Inflammatory macrophage (primary cell): ENCODE measurements around the gene SIT1.

Experiments
- DNase-seq, 2 donors: peaks; one replicate each; pipeline ENCODE4 v3.0.0-alpha.2; 2020 to 2022

SIT1 gene

DNA sequence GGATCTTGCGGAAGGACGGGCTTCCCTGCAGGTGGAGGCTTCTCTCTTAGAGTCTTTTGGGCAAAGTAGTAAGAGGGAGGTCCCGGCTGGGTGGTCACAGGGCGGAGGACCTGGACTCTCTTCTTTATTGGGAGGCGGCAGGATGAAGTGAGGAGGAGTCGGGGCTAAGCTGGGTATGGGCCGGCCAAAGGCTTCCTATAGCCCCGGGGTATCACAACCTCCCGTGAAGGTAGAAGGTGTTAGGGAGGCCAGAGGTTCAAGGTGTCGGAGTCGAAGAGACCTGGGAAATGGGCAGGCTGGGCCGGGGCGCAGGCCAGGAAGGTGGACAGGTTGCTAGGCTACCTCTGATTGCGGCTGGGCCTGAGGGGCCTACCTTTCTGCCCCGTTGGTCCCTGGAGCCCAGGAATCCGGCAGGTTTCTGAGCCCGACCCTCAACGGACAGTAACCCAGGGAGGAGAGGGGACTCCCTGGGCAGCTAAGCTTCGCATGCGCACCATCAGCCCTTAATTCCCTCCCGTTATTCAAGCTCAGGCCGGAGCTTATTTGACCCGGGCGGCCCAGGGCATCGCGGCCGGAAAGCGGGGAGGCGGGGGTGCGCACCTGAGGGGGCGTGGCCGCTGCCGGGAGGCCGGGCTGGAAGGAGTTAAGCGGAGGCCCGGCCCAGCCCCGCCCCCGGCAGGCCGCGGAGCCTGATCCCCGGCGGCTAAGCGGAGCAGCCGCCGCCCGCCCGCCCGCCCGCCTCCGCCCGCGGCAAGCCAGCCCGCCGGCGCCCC lies 46.0 kb downstream of the SIT1 start, which contains the start of gene TESK1:
Gene TESK1, plus strand, starts transcription at position 685 of the 773 bp plus-strand sequence. CDS start 358 bp downstream, outside the sequence.
- DNase-seq = peak; percentile 31 to 69

DNA sequence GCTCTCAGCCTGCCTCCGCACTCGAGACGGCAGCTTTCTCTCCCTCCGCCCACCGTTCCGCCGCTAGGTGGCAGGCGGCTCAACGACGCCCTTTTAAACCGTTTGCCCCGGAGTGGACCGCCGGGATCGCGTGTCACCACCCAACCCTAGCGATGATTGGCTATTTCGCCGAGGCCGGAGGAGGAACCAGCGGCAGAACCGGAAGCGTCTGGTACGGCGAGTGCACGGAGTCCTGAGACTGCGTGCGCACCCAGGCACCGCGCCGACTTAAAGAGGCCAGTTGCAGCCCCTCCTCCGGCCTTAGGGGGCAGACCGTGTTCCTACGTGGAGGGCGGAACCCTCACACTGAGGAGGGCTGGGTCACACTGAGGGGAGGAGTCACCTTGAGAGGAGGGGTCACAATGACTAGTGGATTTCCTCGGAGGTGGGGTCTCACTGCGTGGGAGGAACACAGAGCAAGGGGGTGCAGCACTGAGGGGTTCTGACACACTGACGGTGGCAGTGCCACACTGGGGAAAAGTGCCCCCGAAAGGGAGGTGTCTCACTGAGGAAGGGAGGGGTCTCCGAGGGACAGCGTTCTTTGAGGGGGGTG lies 46.6 kb downstream of the SIT1 start:
- DNase-seq = peak; percentile 100

DNA sequence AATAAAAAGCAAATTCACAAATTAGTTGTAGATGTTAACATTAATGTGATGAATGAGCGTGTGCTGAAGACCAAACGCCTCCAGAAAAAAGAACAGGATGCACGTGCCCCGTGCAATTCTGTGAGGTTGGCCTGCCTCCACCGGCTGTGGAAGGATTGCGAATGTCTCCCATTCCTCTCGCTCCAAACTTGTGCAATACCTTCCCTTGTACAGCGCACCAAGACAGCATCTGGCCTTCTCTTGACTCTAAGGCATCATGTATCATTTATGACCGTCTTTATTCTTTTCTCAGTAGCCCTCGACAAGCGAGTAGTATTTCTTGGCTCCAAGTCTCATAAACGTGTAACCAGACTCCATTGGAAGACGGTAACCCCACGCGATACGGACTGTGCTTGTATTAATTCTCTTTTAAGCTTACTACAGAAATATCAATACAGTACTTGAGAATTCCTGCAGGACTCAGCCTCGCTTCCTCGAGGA lies 47.2 kb downstream of the SIT1 start:
- peak; percentile 59 to 62 for DNase-seq

DNA sequence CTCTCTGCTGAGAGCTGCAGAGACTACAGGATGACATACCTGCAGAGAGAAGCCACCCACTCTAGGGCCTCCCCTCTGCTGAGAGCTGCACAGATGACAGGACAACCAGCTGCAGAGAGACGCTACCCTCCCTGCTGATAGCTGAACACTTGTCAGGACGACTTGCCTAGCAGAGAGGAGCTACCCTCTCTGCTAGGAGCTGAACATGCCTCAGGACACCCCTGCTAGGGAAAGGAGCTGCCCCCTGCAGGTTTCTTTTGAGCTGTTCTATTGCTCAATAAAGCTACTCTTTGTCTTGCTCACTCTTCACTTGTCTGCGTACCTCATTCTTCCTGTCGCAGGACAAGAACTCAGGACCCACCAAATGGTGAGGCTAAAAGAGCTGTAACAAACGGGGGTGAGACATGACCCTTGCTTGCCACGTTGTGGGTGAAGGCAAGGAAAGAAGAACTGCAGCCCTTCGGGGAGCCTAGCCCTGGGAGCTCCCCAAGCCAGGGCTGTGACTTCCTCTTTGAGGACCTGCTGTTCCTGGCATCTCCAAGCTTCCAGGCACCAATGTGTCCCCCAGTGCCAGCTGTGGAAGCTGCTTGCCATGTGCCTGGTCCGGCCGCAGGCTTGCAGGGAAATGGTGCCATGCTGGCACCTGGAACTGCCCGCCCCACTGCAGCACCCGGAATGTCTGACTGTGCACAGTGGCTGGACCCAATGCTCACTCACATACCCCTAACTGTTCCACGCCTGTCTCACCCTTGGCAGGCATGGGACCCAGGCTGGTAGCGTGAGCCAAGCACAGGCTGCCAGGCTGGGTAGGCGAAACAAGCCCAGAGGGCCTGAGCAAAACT lies 50.7 kb downstream of the SIT1 start:
- DNase-seq = peak; percentile 36 to 53
